ENCODE data around the gene SUN3.

The SUN3 gene

GRCh38 chr7:47973739-47974138, 55.2 kb downstream of the SUN3 start:
- no peak for DNase-seq

- DNase-seq, result no peak
These were observed 58.1 kb downstream of the SUN3 start for GRCh38 chr7:47970761-47971160.

GRCh38 chr7:47968847-47969774, 59.8 kb downstream of the SUN3 start:
- DNase-seq, result peak; percentile 32

GRCh38 chr7:47967708-47968107, 61.2 kb downstream of the SUN3 start:
- DNase-seq, result no peak

GRCh38 chr7:47967123-47967522, 61.8 kb downstream of the SUN3 start:
- DNase-seq, result no peak

GRCh38 chr7:47965456-47965855, 63.5 kb downstream of the SUN3 start:
- no peak for DNase-seq

- no peak for DNase-seq
These were observed 66.6 kb downstream of the SUN3 start for GRCh38 chr7:47962262-47962661.

GRCh38 chr7:47957156-47957555, 71.8 kb downstream of the SUN3 start:
- DNase-seq, result no peak

GRCh38 chr7:47956220-47956619, 72.7 kb downstream of the SUN3 start:
- DNase-seq, result no peak

GRCh38 chr7:47954231-47954911, 74.5 kb downstream of the SUN3 start:
- no peak for DNase-seq

GRCh38 chr7:47953822-47954221, 75.1 kb downstream of the SUN3 start:
- no peak for DNase-seq

- no peak for DNase-seq
These were observed 76.7 kb downstream of the SUN3 start for GRCh38 chr7:47952224-47952623.

GRCh38 chr7:47951374-47951773, 77.5 kb downstream of the SUN3 start:
- no peak for DNase-seq

- DNase-seq, result no peak
These were observed 78.2 kb downstream of the SUN3 start for GRCh38 chr7:47950714-47951113.

- no peak for DNase-seq
These were observed 79.2 kb downstream of the SUN3 start for GRCh38 chr7:47949703-47950102.

- no peak for DNase-seq
These were observed 80.6 kb downstream of the SUN3 start, which contains the start of gene PKD1L1 for GRCh38 chr7:47948141-47948790. TSS of gene PKD1L1 (minus strand) at chr7:47948466. CDS start at chr7:47948440, 26 bp downstream.

- DNase-seq, result no peak
These were observed 81.6 kb downstream of the SUN3 start for GRCh38 chr7:47947355-47947749.

- DNase-seq, result no peak
These were observed 82.1 kb downstream of the SUN3 start for GRCh38 chr7:47946581-47947354.

GRCh38 chr7:47945261-47946015, 83.5 kb downstream of the SUN3 start:
- peak; percentile 64 for DNase-seq

- no peak for DNase-seq
These were observed 84.2 kb downstream of the SUN3 start for GRCh38 chr7:47944536-47945260.
